Measurements from ENCODE around the gene PRDM16. TPM values are rescaled to one million over a fixed set of nuclear protein-coding genes. Genes with fewer than 3 reads are reported as not detected.

Gene PRDM16
- polyA plus RNA-seq, 1 of the 3 experiments (the other 2 are of a cell fraction): not detected

GRCh38 chr1:3209201-3209600 is 140.2 kb downstream of the PRDM16 start:
- Histone ChIP-seq H3K9me2 (no peaks in the 10 kb centered on the region), H3K9me3 (no peaks in the 10 kb centered on the region), H3F3A (replicated peaks; ENCODE audit: insufficient read depth) (no peaks in the 10 kb centered on the region), H3K9ac (no peak overlapping the region), H3K27ac (ENCODE audit: low read depth in 2 of 2, low read length in 1 of 2) (no peak overlapping the region), H2AFZ (ENCODE audit: low read depth) (no peak overlapping the region), H3K36me3 (replicated peaks in 1 of 2; ENCODE audit: control insufficient read depth in 1 of 2, insufficient read depth in 2 of 2, low read length in 1 of 2) (no peaks in the 10 kb centered on the region), H3K4me1 (ENCODE audit: control insufficient read depth in 1 of 2, insufficient read depth in 2 of 2, low read depth in 1 of 2, low read length in 1 of 2) (no peaks in the 10 kb centered on the region), H3K4me3 (ENCODE audit: low read depth in 2 of 2, low read length in 1 of 2) (no peak overlapping the region), H3K27me3 (ENCODE audit: insufficient read depth) (no peaks in the 10 kb centered on the region), H4K20me1 (ENCODE audit: insufficient read depth) (no peaks in the 10 kb centered on the region), H3K4me2 (no peak overlapping the region), H3K79me2 (ENCODE audit: insufficient read depth) (no peaks in the 10 kb centered on the region)
- TF ChIP-seq JUND (IDR thresholded peaks at IDR 0.05) (no peak), RCOR1 (IDR thresholded peaks at IDR 0.05; ENCODE audit: low read length) (no peak), EP300 (IDR thresholded peaks at IDR 0.05; ENCODE audit: borderline replicate concordance in 1 of 2, low read depth in 1 of 2, low read length in 1 of 2) (no peak), MXI1 (IDR thresholded peaks at IDR 0.05; ENCODE audit: low read depth, low read length) (no peak), YY1 (IDR thresholded peaks at IDR 0.05; ENCODE audit: low read depth) (no peak), NFIC (IDR thresholded peaks at IDR 0.05; ENCODE audit: borderline replicate concordance) (no peak), TEAD4 (IDR thresholded peaks at IDR 0.05; ENCODE audit: borderline replicate concordance, insufficient read depth) (no peak), GABPA (IDR thresholded peaks at IDR 0.05; ENCODE audit: low read depth) (no peak), ZBTB33 (IDR thresholded peaks at IDR 0.05; ENCODE audit: borderline replicate concordance, low read depth) (no peak)
- TF ChIP-seq, protein P1, sequence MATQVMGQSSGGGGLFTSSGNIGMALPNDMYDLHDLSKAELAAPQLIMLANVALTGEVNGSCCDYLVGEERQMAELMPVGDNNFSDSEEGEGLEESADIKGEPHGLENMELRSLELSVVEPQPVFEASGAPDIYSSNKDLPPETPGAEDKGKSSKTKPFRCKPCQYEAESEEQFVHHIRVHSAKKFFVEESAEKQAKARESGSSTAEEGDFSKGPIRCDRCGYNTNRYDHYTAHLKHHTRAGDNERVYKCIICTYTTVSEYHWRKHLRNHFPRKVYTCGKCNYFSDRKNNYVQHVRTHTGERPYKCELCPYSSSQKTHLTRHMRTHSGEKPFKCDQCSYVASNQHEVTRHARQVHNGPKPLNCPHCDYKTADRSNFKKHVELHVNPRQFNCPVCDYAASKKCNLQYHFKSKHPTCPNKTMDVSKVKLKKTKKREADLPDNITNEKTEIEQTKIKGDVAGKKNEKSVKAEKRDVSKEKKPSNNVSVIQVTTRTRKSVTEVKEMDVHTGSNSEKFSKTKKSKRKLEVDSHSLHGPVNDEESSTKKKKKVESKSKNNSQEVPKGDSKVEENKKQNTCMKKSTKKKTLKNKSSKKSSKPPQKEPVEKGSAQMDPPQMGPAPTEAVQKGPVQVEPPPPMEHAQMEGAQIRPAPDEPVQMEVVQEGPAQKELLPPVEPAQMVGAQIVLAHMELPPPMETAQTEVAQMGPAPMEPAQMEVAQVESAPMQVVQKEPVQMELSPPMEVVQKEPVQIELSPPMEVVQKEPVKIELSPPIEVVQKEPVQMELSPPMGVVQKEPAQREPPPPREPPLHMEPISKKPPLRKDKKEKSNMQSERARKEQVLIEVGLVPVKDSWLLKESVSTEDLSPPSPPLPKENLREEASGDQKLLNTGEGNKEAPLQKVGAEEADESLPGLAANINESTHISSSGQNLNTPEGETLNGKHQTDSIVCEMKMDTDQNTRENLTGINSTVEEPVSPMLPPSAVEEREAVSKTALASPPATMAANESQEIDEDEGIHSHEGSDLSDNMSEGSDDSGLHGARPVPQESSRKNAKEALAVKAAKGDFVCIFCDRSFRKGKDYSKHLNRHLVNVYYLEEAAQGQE (IDR thresholded peaks at IDR 0.05; ENCODE audit: low read depth, low read length): no peak
- CTCF ChIA-PET: no interaction called here
- POLR2A ChIA-PET: no interaction called here
- no peak for DNase-seq
- 51% methylated on average over 9 of the region's 19 CpGs for WGBS (ENCODE audit: low lambda C conversion rate)

DNA sequence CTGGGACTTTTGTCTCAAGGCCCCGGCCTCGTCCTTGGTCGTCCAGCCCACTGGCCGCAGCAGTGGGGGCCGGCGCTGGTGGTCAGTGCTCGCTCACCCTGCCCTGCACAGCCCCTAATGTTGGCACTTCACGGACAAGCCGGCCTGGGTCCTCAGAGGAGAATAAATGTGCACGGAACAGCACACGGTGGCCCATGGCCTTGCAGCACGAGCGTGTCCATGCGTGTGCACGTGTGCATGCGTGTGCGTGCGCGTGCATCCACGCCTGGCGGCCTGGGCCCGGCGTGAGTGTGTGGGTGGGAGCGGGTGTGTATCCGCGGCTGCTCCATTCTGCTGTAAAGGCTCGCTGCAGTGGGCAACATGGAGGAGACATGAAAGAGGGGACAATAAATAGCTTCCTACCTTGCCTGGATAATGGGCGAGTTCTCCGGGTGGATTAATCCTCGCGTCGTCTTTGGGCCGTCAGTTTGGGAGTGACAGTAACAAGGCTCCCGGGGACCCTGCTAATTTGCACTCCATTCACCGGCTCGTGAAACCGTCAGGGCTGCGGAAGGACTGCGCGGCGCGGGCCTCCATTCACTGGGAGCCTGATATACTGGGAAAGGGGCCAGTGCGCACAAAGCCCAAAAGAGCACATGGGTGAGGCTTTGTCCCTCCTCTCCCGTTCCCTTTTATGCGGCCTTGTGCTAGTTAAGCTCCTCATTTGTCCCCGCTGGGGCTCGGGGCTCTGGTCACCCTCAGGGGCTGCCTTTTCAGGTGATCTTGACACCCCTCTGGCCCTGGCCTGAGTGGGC is 142.8 kb downstream of the PRDM16 start:
- TF ChIP-seq, protein P2, sequence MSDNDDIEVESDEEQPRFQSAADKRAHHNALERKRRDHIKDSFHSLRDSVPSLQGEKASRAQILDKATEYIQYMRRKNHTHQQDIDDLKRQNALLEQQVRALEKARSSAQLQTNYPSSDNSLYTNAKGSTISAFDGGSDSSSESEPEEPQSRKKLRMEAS (IDR thresholded peaks at IDR 0.05; ENCODE audit: low read depth): no peak
- no peak for TF ChIP-seq GATA2 (CRISPR knock-in tag; IDR thresholded peaks at IDR 0.05)

More for the DNA sequence above, 142.8 kb downstream of the PRDM16 start:
- no peaks in the 10 kb centered on the region for H3K9me2 ChIP-seq
- H4K20me1 ChIP-seq (ENCODE audit: insufficient read depth): no peaks in the 10 kb centered on the region
- no peak overlapping the region for H3K4me3 ChIP-seq (ENCODE audit: low read depth in 2 of 2, low read length in 1 of 2)
- ChIA-PET POLR2A (no interaction called here), CTCF (no interaction called here)
- WGBS (ENCODE audit: low lambda C conversion rate): 79% methylated on average over 37 of the region's 47 CpGs
- no peaks in the 10 kb centered on the region for H3K9me3 ChIP-seq
- no peaks in the 10 kb centered on the region for H3K27me3 ChIP-seq (ENCODE audit: insufficient read depth)
- no peaks in the 10 kb centered on the region for H3F3A ChIP-seq (replicated peaks; ENCODE audit: insufficient read depth)
- H3K4me2 ChIP-seq: no peak overlapping the region
- H3K36me3 ChIP-seq (replicated peaks in 1 of 2; ENCODE audit: control insufficient read depth in 1 of 2, insufficient read depth in 2 of 2, low read length in 1 of 2): no peaks in the 10 kb centered on the region
- H3K4me1 ChIP-seq (ENCODE audit: control insufficient read depth in 1 of 2, insufficient read depth in 2 of 2, low read depth in 1 of 2, low read length in 1 of 2): no peaks in the 10 kb centered on the region
- H3K27ac ChIP-seq (ENCODE audit: low read depth in 2 of 2, low read length in 1 of 2): no peak overlapping the region
- H3K9ac ChIP-seq: no peak overlapping the region
- DNase-seq: no peak
- H2AFZ ChIP-seq (ENCODE audit: low read depth): no peak overlapping the region
- no peaks in the 10 kb centered on the region for H3K79me2 ChIP-seq (ENCODE audit: insufficient read depth)

All from SK-N-SH (cell line).